IMR-90 (cell line): ENCODE measurements around the gene PJA1. TPM values are rescaled to one million over a fixed set of nuclear protein-coding genes. Genes with fewer than 3 reads are reported as not detected.

Source experiments
- ATAC-seq: fragments of 200-7000 bp; cut with Tn5 transposase; 2 replicates; pipeline ENCODE4 v1.9.1; 2020; ENCODE audit warnings: low read depth, mild to moderate bottlenecking, moderate library complexity
- BruUV-seq: library from RNA; stranded (reverse); fragments of 400-500 nt; replicated peaks from 2 replicates; lab custom pipeline; 2021; lab: Mats Ljungman, UMichigan
- CTCF ChIA-PET: fragments of 300-600 bp; formaldehyde crosslinking; extraction: SDS; loops from one replicate; lab custom pipeline; 2021; ENCODE audit warnings: antibody characterized with exemption; lab: Yijun Ruan, JAX
- POLR2A ChIA-PET: fragments of 300-600 bp; sonication (Branson Sonifier 250); formaldehyde crosslinking; loops from one replicate; lab custom pipeline; 2022; ENCODE audit warnings: antibody characterized with exemption; ENCODE audit not compliant: unreplicated experiment; lab: Charles Lee
- DNase-seq: peaks from one replicate; pipeline ENCODE4 v3.0.0; 2013
- H2AFZ ChIP-seq: replicated peaks from 2 replicates; pipeline ENCODE3; 2013; ENCODE audit warnings: low read length, mild to moderate bottlenecking; ENCODE audit not compliant: poor library complexity
- H2AK5ac ChIP-seq: 2 replicates; pipeline ENCODE4 v1.6.1; 2013; ENCODE audit warnings: low read depth, low read length, inconsistent platforms
- H2AK9ac ChIP-seq: replicated peaks from 2 replicates; pipeline ENCODE3; 2013; ENCODE audit warnings: mild to moderate bottlenecking, low read depth, low read length, moderate library complexity; ENCODE audit not compliant: poor library complexity
- H2BK120ac ChIP-seq: 2 replicates; pipeline ENCODE4 v1.6.1; 2013; ENCODE audit warnings: low read depth, low read length, inconsistent platforms
- H2BK15ac ChIP-seq: 3 replicates; pipeline ENCODE4 v1.6.1; 2013; ENCODE audit warnings: low read depth, low read length, inconsistent platforms
- H2BK20ac ChIP-seq: 2 replicates; pipeline ENCODE4 v1.6.1; 2013; ENCODE audit warnings: low read depth, mild to moderate bottlenecking, inconsistent platforms, low read length, moderate library complexity
- H2BK5ac ChIP-seq: 2 replicates; pipeline ENCODE4 v1.6.1; 2013; ENCODE audit warnings: mild to moderate bottlenecking, low read depth, low read length, inconsistent platforms; ENCODE audit not compliant: poor library complexity, severe bottlenecking
- H3K14ac ChIP-seq: replicated peaks from 2 replicates; pipeline ENCODE4 v1.6.1; 2013; ENCODE audit warnings: low read depth, low read length, inconsistent platforms
- H3K18ac ChIP-seq: 2 replicates; pipeline ENCODE4 v1.6.1; 2013; ENCODE audit warnings: low read depth, low read length, control low read depth
- H3K23ac ChIP-seq: 2 replicates; pipeline ENCODE4 v1.6.1; 2013; ENCODE audit warnings: low read depth, low read length, inconsistent platforms
- H3K27ac ChIP-seq: 2 replicates; pipeline ENCODE4 v1.5.1; 2013; ENCODE audit warnings: mild to moderate bottlenecking, control low read depth, low read length; ENCODE audit not compliant: insufficient read depth
- H3K27me3 ChIP-seq: 2 replicates; pipeline ENCODE4 v1.6.1; 2013; ENCODE audit warnings: low read length; ENCODE audit not compliant: control insufficient read depth, insufficient read depth
- H3K36me3 ChIP-seq: 2 replicates; pipeline ENCODE4 v1.6.1; 2013; ENCODE audit warnings: low read length, mixed read lengths; ENCODE audit not compliant: control insufficient read depth, insufficient read depth
- H3K4ac ChIP-seq: 2 replicates; pipeline ENCODE4 v1.6.1; 2013; ENCODE audit warnings: low read depth, low read length, inconsistent platforms
- H3K4me1 ChIP-seq: 2 replicates; pipeline ENCODE4 v1.6.1; 2013; ENCODE audit warnings: low read length, mixed read lengths; ENCODE audit not compliant: control insufficient read depth, insufficient read depth
- H3K4me2 ChIP-seq: 2 replicates; pipeline ENCODE4 v1.6.1; 2013; ENCODE audit warnings: low read depth, mild to moderate bottlenecking, control low read depth, low read length, moderate library complexity
- H3K4me3 ChIP-seq: 2 replicates; pipeline ENCODE4 v1.5.1; 2013; ENCODE audit warnings: low read depth, mild to moderate bottlenecking, control low read depth, low read length, moderate library complexity; ENCODE audit not compliant: insufficient read depth
- H3K56ac ChIP-seq: 2 replicates; pipeline ENCODE4 v1.6.1; 2013; ENCODE audit warnings: low read length, inconsistent platforms; ENCODE audit not compliant: insufficient read depth; ENCODE audit errors: extremely low read depth
- H3K79me1 ChIP-seq, 2 experiments: 2 replicates each; pipeline ENCODE4 v1.6.1; 2013; ENCODE audit warnings: low read length in 2 of 2, inconsistent platforms in 1 of 2, low read depth in 1 of 2
- H3K9ac ChIP-seq: 2 replicates; pipeline ENCODE4 v1.6.1; 2013; ENCODE audit warnings: low read depth, low read length, control low read depth
- H3K9me1 ChIP-seq: 2 replicates; pipeline ENCODE4 v1.6.1; 2013; ENCODE audit warnings: low read length, inconsistent platforms; ENCODE audit not compliant: insufficient read depth
- H3K9me3 ChIP-seq: 2 replicates; pipeline ENCODE4 v1.6.1; 2013; ENCODE audit warnings: low read length; ENCODE audit not compliant: control insufficient read depth, insufficient read depth
- H4K20me1 ChIP-seq: 2 replicates; pipeline ENCODE4 v1.6.1; 2013; ENCODE audit warnings: low read length, inconsistent platforms; ENCODE audit not compliant: insufficient read depth
- H4K5ac ChIP-seq: 2 replicates; pipeline ENCODE4 v1.6.1; 2013; ENCODE audit warnings: mild to moderate bottlenecking, low read depth, low read length, control low read depth
- H4K8ac ChIP-seq, 2 experiments: 2 replicates each; pipeline ENCODE4 v1.6.1; 2013; ENCODE audit warnings: low read depth in 2 of 2, low read length in 2 of 2, control low read depth in 1 of 2, inconsistent platforms in 1 of 2
- H4K91ac ChIP-seq: 2 replicates; pipeline ENCODE4 v1.6.1; 2013; ENCODE audit warnings: low read depth, low read length, inconsistent platforms; ENCODE audit not compliant: insufficient read depth
- ELK1 ChIP-seq: fragments of 150-350 bp; IDR thresholded peaks from 2 replicates; pipeline ENCODE4 v1.6.1; 2016; ENCODE audit warnings: low read depth, mild to moderate bottlenecking, low read length, moderate library complexity, borderline replicate concordance
- FOS ChIP-seq: fragments of 150-350 bp; IDR thresholded peaks from 2 replicates; pipeline ENCODE4 v1.6.1; 2016; ENCODE audit warnings: low read depth, low read length
- WGBS, 2 experiments: methylation state at CpG; one replicate each; pipeline versions ENCODE4 v1.1.5 to v1.1.7; 2013; ENCODE audit warnings: missing lambda C conversion rate in 2 of 2; ENCODE audit not compliant: insufficient read length in 1 of 2; ENCODE audit errors: extremely low coverage in 2 of 2; 5-methylcytosine and 5-hydroxymethylcytosine counted together
- dilution Hi-C: fragments of 300-500 bp; cut with HindIII; formaldehyde crosslinking; loops from one replicate; pipeline ENCODE4 v1.14.3; 2018; ENCODE audit warnings: low sequenced_read_pairs; ENCODE audit not compliant: unreplicated experiment
- in situ Hi-C: fragments of 300-500 bp; cut with MboI; formaldehyde crosslinking; loops from 3 replicates; pipeline ENCODE4 v1.14.3; 2019; ENCODE audit warnings: low sequenced_read_pairs, inconsistent platforms, mixed read lengths
- intact Hi-C: fragments of 100-400 bp; cut with micrococcal nuclease; formaldehyde crosslinking; loops from 2 replicates; pipeline ENCODE4 v1.10.0; 2022
- polyA plus RNA-seq, 3 experiments: library from polyadenylated mRNA; depleted of rRNA; stranded (reverse); fragments of >200 nt; gene quantifications; 2 replicates each; pipeline ENCODE4 v1.2.3, GENCODE V29; 2012; ENCODE audit warnings: low replicate concordance in 1 of 3
- total RNA-seq: library from RNA; depleted of rRNA; stranded (reverse); fragments of >200 nt; gene quantifications from 2 replicates; pipeline ENCODE4 v1.2.3, GENCODE V29; 2012

The PJA1 gene
- total and polyA plus RNA-seq, 2 of the 4 experiments (the other 2 are of a cell fraction), result 15.1 to 24.4 TPM

DNA sequence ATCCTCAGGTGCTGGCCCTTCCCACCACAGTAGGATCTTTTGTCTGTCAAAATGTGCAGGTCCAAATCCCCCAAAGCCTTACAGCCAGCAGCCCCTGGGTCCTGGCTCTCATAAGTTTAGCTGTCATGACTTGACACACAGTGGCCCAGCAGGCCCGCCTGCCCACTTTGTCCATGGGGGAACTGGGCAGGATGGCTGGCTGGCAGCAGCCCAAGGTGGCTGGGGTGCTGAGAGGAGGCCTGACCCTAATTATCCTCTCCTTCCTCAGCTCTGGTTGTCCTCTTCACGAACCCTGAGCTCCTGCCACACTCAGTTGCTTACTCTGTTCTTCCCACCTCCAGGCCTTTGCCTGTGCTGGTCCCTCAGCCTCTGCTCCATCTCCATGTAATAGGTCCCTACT is 46.4 kb upstream of the PJA1 start:
- in situ Hi-C loops (no loop called here), intact Hi-C loops (no loop called here), dilution Hi-C loops (no loop called here)
- Histone ChIP-seq H2AK9ac (no peak overlapping the region), H3K9ac (no peak overlapping the region), H3K4me1 (no peaks in the 10 kb centered on the region), H3K23ac (no peak overlapping the region), H3K27ac (no peak overlapping the region), H2AK5ac (no peak overlapping the region), H2BK20ac (no peak overlapping the region), H2BK120ac (no peak overlapping the region), H4K8ac (no peak overlapping the region), H3K18ac (no peak overlapping the region), H2BK15ac (no peak overlapping the region), H4K20me1 (no peaks in the 10 kb centered on the region; the same call in 1 of the 2 replicates), H3K14ac (no peak overlapping the region), H3K27me3 (peaks cover 49% of the 10 kb centered on the region), H2BK5ac (no peak overlapping the region), H3K9me1 (no peaks in the 10 kb centered on the region), H3K56ac (no peak overlapping the region), H3K4ac (no peak overlapping the region), H4K5ac (no peak overlapping the region), H3K4me3 (no peak overlapping the region), H4K91ac (no peak overlapping the region), H3K36me3 (no peaks in the 10 kb centered on the region), H3K4me2 (no peak overlapping the region), H3K9me3 (peaks cover 5% of the 10 kb centered on the region), H3K79me1 (no peaks in the 10 kb centered on the region), H2AFZ (no peak overlapping the region)
- CTCF ChIA-PET, result no interaction called here
- WGBS, 2 experiments, result 40% methylated on average over 1 of the region's 2 CpGs; no CpG with 5 or more reads in 1 of the 2 experiments
- POLR2A ChIA-PET, result no interaction called here
- no peak for DNase-seq
- ATAC-seq, result no peak
- no TSS peak for BruUV-seq
- TF ChIP-seq FOS, result no peak
- no peak for TF ChIP-seq ELK1
